ENCODE measurements around the gene ITIH2. TPM values are rescaled to one million over a fixed set of nuclear protein-coding genes. Genes with fewer than 3 reads are reported as not detected.

ITIH2 gene
- total and polyA plus RNA-seq, 3 donors from 2014 or later: 0.37 to 0.41 TPM; not detected in 1

DNA sequence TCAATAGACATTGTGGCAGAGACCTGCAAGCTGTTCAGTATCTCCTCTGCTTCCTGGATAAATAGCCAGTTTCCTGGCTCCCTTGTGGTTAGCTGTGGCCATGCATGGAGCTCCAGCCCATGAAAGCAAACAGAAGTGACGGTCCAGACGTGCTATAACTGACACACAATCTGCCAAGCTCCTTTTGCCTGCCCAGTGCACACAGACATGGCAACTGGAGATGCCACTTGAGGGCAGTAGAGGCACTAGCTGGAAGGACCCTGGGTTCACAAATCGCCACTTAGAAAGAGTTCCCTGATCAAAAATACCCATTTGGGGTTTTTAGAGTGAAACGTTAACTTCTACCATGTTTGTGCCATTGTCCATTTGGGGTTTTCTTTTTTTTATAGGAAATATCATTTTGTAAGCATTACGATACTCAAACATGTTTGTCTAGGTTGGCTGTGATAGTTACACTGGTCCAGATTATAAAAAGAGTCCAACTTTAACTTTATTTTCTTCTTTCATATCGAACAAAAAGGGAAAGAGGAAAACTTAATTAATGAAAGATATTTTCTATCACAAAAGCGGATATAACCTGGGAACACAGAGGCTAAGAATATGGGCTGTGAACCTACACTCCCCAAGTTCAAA lies 53.4 kb downstream of the ITIH2 start:
- Histone ChIP-seq H3K4me1 (no peaks in the 10 kb centered on the region), H3K27ac (no peak overlapping the region), H3K27me3 (no peaks in the 10 kb centered on the region), H3K36me3 (ENCODE audit: low read depth, missing control alignments) (no peaks in the 10 kb centered on the region), H3K9me3 (no peaks in the 10 kb centered on the region), H3K4me3 (no peak overlapping the region)
- DNase-seq: peak; percentile 67
- TF ChIP-seq, protein P1, sequence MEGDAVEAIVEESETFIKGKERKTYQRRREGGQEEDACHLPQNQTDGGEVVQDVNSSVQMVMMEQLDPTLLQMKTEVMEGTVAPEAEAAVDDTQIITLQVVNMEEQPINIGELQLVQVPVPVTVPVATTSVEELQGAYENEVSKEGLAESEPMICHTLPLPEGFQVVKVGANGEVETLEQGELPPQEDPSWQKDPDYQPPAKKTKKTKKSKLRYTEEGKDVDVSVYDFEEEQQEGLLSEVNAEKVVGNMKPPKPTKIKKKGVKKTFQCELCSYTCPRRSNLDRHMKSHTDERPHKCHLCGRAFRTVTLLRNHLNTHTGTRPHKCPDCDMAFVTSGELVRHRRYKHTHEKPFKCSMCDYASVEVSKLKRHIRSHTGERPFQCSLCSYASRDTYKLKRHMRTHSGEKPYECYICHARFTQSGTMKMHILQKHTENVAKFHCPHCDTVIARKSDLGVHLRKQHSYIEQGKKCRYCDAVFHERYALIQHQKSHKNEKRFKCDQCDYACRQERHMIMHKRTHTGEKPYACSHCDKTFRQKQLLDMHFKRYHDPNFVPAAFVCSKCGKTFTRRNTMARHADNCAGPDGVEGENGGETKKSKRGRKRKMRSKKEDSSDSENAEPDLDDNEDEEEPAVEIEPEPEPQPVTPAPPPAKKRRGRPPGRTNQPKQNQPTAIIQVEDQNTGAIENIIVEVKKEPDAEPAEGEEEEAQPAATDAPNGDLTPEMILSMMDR (IDR thresholded peaks at IDR 0.05): peak in 1 of 3 experiments; percentile 28
- no peak for TF ChIP-seq POLR2A (IDR thresholded peaks at IDR 0.05)
- WGBS, 2 donors: 76 to 79% methylated on average over 7 of the region's 7 CpGs
- intact Hi-C loops (cut with DNase I; ENCODE audit: low total_unique reads): no loop called here

DNA sequence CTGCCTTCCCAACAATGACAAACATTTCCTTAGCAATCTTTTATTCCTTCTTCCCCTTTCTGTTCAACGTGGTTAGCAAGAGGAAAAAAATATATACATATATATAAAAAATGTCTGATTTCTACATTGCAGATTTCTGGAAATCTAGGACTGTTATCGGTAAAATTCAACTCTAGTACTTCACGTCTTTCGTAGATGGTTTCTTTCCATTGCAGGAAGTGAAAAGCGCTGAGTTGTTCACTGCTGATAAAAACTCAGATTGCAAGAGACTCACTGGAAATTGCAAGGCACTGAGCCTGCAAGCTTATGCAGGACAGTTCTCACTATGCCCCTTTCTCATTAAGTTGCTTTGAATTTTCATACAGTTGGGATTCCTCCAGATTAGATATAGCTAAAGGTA lies 60.8 kb downstream of the ITIH2 start:
- Histone ChIP-seq H3K27me3 (no peaks in the 10 kb centered on the region), H3K4me3 (no peak overlapping the region), H3K9me3 (no peaks in the 10 kb centered on the region), H3K36me3 (ENCODE audit: low read depth, missing control alignments) (no peaks in the 10 kb centered on the region), H3K27ac (no peak overlapping the region), H3K4me1 (no peaks in the 10 kb centered on the region)
- intact Hi-C loops (cut with DNase I; ENCODE audit: low total_unique reads): no loop called here
- DNase-seq: no peak
- WGBS, 2 donors: 82 to 87% methylated on average over 5 of the region's 5 CpGs
- TF ChIP-seq, protein P1 (IDR thresholded peaks at IDR 0.05): no peak
- TF ChIP-seq POLR2A (IDR thresholded peaks at IDR 0.05): no peak

DNA sequence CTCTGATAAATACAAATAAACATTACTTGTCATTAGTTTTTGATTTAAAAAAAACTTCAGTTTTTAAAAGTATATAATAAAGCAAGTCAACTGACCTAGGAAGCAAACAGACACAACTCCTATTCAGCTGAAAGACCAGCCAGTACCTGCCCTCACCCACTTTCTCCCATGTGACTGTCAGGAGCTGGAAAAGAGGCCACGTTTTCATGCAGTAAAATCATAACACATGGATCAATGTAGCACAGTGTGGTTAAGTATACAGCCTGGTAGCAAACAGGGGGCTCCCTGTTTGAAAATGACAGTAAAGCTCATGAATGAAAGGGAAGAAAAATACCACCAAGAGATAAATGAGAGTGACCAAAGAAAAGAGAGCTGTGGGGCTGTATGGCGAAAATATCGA lies 63.1 kb downstream of the ITIH2 start:
- 81 to 86% methylated on average over 3 of the region's 3 CpGs for WGBS, 2 donors
- TF ChIP-seq, protein P1 (IDR thresholded peaks at IDR 0.05): no peak
- no peak for TF ChIP-seq POLR2A (IDR thresholded peaks at IDR 0.05)
- intact Hi-C loops (cut with DNase I; ENCODE audit: low total_unique reads): no loop called here
- Histone ChIP-seq H3K9me3 (no peaks in the 10 kb centered on the region), H3K4me1 (no peaks in the 10 kb centered on the region), H3K4me3 (no peak overlapping the region), H3K36me3 (ENCODE audit: low read depth, missing control alignments) (no peaks in the 10 kb centered on the region), H3K27ac (no peak overlapping the region), H3K27me3 (no peaks in the 10 kb centered on the region)
- DNase-seq: no peak

DNA sequence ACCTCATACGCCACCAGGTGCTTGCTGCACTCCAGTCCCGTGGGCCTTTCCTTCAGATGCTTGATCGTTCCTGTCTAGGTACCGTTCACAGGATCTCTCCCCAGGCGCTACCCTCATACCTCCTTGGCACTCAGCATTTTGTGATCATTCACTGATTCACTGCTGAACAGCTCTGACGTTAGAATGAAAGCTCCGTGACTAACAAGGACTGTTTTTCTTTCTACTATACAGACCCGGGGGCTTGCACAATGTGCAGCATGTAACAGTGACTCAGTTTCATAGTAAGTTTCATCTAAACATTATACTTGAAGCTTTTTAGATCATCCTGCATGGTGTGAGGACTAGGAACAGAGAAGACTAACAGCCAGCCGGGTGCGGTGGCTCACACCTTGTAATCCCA lies 64.1 kb downstream of the ITIH2 start:
- Histone ChIP-seq H3K27ac (no peak overlapping the region), H3K27me3 (no peaks in the 10 kb centered on the region), H3K4me3 (no peak overlapping the region), H3K9me3 (no peaks in the 10 kb centered on the region), H3K36me3 (ENCODE audit: low read depth, missing control alignments) (no peaks in the 10 kb centered on the region), H3K4me1 (no peaks in the 10 kb centered on the region)
- 92 to 96% methylated on average over 9 to 10 of the region's 10 CpGs for WGBS, 2 donors
- DNase-seq: no peak
- intact Hi-C loops (cut with DNase I; ENCODE audit: low total_unique reads): no loop called here
- TF ChIP-seq, protein P1 (IDR thresholded peaks at IDR 0.05): no peak
- TF ChIP-seq POLR2A (IDR thresholded peaks at IDR 0.05): no peak

DNA sequence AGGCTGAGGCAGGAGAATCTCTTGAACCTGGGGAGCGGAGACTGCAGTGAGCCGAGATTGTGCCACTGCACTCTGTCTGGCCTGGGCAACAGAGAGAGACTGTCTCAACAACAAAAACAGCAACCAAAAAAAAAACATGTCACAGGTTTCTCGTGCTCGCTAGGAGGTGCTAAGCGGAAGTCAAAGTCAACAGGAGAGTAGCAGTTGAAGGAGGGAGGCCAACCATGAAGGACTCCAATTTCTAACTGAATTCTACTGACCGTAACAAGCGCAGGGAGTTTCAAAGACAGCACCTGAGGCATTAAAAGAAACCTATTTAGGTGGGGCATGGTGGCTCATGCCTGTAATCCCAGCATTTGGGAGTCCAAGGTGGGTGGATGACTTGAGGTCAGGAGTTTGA lies 65.3 kb downstream of the ITIH2 start:
- WGBS, 2 donors: 83 to 98% methylated on average over 7 of the region's 7 CpGs
- no peak for DNase-seq
- intact Hi-C loops (cut with DNase I; ENCODE audit: low total_unique reads): no loop called here
- no peaks in the 10 kb centered on the region for H3K9me3 ChIP-seq
- TF ChIP-seq, protein P1 (IDR thresholded peaks at IDR 0.05): no peak
- TF ChIP-seq POLR2A (IDR thresholded peaks at IDR 0.05): no peak
- H3K27me3 ChIP-seq: no peaks in the 10 kb centered on the region
- no peak overlapping the region for H3K4me3 ChIP-seq
- H3K27ac ChIP-seq: no peak overlapping the region
- no peaks in the 10 kb centered on the region for H3K36me3 ChIP-seq (ENCODE audit: low read depth, missing control alignments)
- H3K4me1 ChIP-seq: no peaks in the 10 kb centered on the region

Measured in testis (tissue), 3 donors.